Right renal pelvis (tissue), 4 donors: ENCODE measurements around the gene SMIM17. TPM values are rescaled to one million over a fixed set of nuclear protein-coding genes. Genes with fewer than 3 reads are reported as not detected.

Source experiments
- polyA plus RNA-seq, 4 donors: library from polyadenylated mRNA; unstranded; fragments of 120-200 nt; gene quantifications; one replicate each; pipeline ENCODE4 v1.2.1, GENCODE V29; 2013; ENCODE audit not compliant: insufficient read length in 4 of 4

Gene SMIM17
- polyA plus RNA-seq, 4 donors = 1.2 to 1.9 (median 1.4) TPM

Other genes starting within 250 kb of the SMIM17 start
- 10 to 100 TPM in 3 of 4 donors, 1 to 10 TPM in 1; 9.3 to 13.9 (median 10.5) TPM for gene ZNF582, start 249.6 kb upstream of the SMIM17 start, polyA plus RNA-seq
- gene ZNF583, start 238.8 kb upstream of the SMIM17 start, polyA plus RNA-seq = 10 to 100 TPM in 3 of 4 donors, 1 to 10 TPM in 1; 7.1 to 11.1 (median 10.7) TPM
- 10 to 100 TPM; 15.6 to 21.7 (median 16.7) TPM for gene ZNF667, start 165.8 kb upstream of the SMIM17 start, polyA plus RNA-seq
- gene ZNF471, start 135.3 kb upstream of the SMIM17 start, polyA plus RNA-seq = 10 to 100 TPM; 14.0 to 23.9 (median 16.4) TPM
- gene ZFP28, start 104.2 kb upstream of the SMIM17 start, polyA plus RNA-seq = 10 to 100 TPM; 12.2 to 16.0 (median 15.1) TPM
- 10 to 100 TPM in 2 of 4 donors, 1 to 10 TPM in 2; 7.7 to 11.7 (median 10.2) TPM for gene ZNF470, start 75.7 kb upstream of the SMIM17 start, polyA plus RNA-seq
- gene ZNF71, start 47.9 kb upstream of the SMIM17 start, polyA plus RNA-seq = 1 to 10 TPM; 8.4 to 9.3 (median 8.9) TPM
- 1 to 10 TPM; 3.7 to 6.2 (median 4.9) TPM for gene ZNF835, start 28.6 kb downstream of the SMIM17 start, polyA plus RNA-seq
- gene PEG3, start 197.6 kb downstream of the SMIM17 start, polyA plus RNA-seq = 10 to 100 TPM; 60.2 to 93.8 (median 81.7) TPM
- 1 to 10 TPM in 3 of 4 donors, under 1 TPM in 1; 0.62 to 2.0 (median 1.6) TPM for gene ZIM2, start 197.6 kb downstream of the SMIM17 start, polyA plus RNA-seq